SIG-M5 (cell line): ENCODE results near the gene AFG1L.
A peak's percentile ranks its signal among the peaks of the same experiment; 100 is the strongest.
"Not testable (repeated sequence)": the region's sequence is repeated elsewhere in the genome, so short reads cannot be mapped to it uniquely, and the experiment has no call there.

Source experiments
- DNase-seq: peaks from one replicate; lab custom pipeline; 2025; lab: John Stamatoyannopoulos, UW

AFG1L gene

GRCh38 chr6:108355120-108355519 is 60.3 kb downstream of the AFG1L start:
- DNase-seq = no peak

- DNase-seq = no peak
Measured at GRCh38 chr6:108355890-108356289, 61.0 kb downstream of the AFG1L start.

- no peak for DNase-seq
Measured at GRCh38 chr6:108359901-108360882, 65.3 kb downstream of the AFG1L start.

- no peak for DNase-seq
Measured at GRCh38 chr6:108360919-108361311, 66.1 kb downstream of the AFG1L start.

GRCh38 chr6:108361312-108361932 is 66.6 kb downstream of the AFG1L start:
- DNase-seq = peak; percentile 54

- DNase-seq = no peak
Measured at GRCh38 chr6:108362455-108362854, 67.6 kb downstream of the AFG1L start.

- no peak for DNase-seq
Measured at GRCh38 chr6:108363113-108363512, 68.3 kb downstream of the AFG1L start.

- no peak for DNase-seq
Measured at GRCh38 chr6:108363889-108364313, 69.0 kb downstream of the AFG1L start.

GRCh38 chr6:108364470-108364869 is 69.6 kb downstream of the AFG1L start:
- no peak for DNase-seq

GRCh38 chr6:108365478-108365877 is 70.6 kb downstream of the AFG1L start:
- no peak for DNase-seq

- no peak for DNase-seq
Measured at GRCh38 chr6:108366236-108366635, 71.4 kb downstream of the AFG1L start.

GRCh38 chr6:108368431-108369030 is 73.7 kb downstream of the AFG1L start:
- no peak for DNase-seq

- DNase-seq = no peak
Measured at GRCh38 chr6:108380876-108381275, 86.0 kb downstream of the AFG1L start.

- no peak for DNase-seq
Measured at GRCh38 chr6:108383981-108384380, 89.1 kb downstream of the AFG1L start.

- not testable (repeated sequence) for DNase-seq
Measured at GRCh38 chr6:108389190-108389589, 94.3 kb downstream of the AFG1L start.

- DNase-seq = no peak
Measured at GRCh38 chr6:108395297-108395696, 100.4 kb downstream of the AFG1L start.

- no peak for DNase-seq
Measured at GRCh38 chr6:108403236-108403635, 108.4 kb downstream of the AFG1L start.

GRCh38 chr6:108406943-108407342 is 112.1 kb downstream of the AFG1L start:
- no peak for DNase-seq

GRCh38 chr6:108407904-108408827 is 113.3 kb downstream of the AFG1L start:
- no peak for DNase-seq

- DNase-seq = no peak
Measured at GRCh38 chr6:108408861-108409260, 114.0 kb downstream of the AFG1L start.

- not testable (repeated sequence) for DNase-seq
Measured at GRCh38 chr6:108416047-108416833, 121.4 kb downstream of the AFG1L start.
